CD4-positive, CD25-positive, alpha-beta regulatory T cell (primary cell): Measurements from ENCODE around the gene LMBRD1. TPM values are rescaled to one million over a fixed set of nuclear protein-coding genes. Genes with fewer than 3 reads are reported as not detected.
"Not testable (repeated sequence)": the region's sequence is repeated elsewhere in the genome, so short reads cannot be mapped to it uniquely, and the experiment has no call there.

Source experiments
- ATAC-seq, 2 donors: fragments of 150-1000 bp; cut with Tn5 transposase; one replicate each; pipeline ENCODE4 v1.10.0; 2021; ENCODE audit warnings: low read depth in 2 of 2, moderate number of reproducible peaks in 2 of 2, moderate library complexity in 1 of 2
- DNase-seq, 3 donors: peaks; one replicate each; pipeline versions ENCODE4 v3.0.0 to v3.0.0-alpha.2; 2012 to 2022; ENCODE audit warnings: mixed read lengths in 1 of 3
- H3K27ac ChIP-seq: one replicate; pipeline ENCODE4 v1.7.0; 2013; ENCODE audit warnings: mild to moderate bottlenecking, low read length; ENCODE audit not compliant: insufficient read depth, poor library complexity, severe bottlenecking
- H3K27me3 ChIP-seq: one replicate; pipeline ENCODE4 v1.7.0; 2013; ENCODE audit warnings: low read length; ENCODE audit not compliant: control insufficient read depth, insufficient read depth
- H3K36me3 ChIP-seq: one replicate; pipeline ENCODE4 v1.7.0; 2013; ENCODE audit warnings: mild to moderate bottlenecking, low read length, moderate library complexity; ENCODE audit not compliant: control insufficient read depth, insufficient read depth
- H3K4me1 ChIP-seq: 2 replicates; pipeline ENCODE4 v1.7.0; 2013; ENCODE audit warnings: mild to moderate bottlenecking, low read length; ENCODE audit not compliant: insufficient read depth, control insufficient read depth, poor library complexity, severe bottlenecking
- H3K4me3 ChIP-seq: one replicate; pipeline ENCODE4 v1.7.0; 2013; ENCODE audit warnings: low read depth, mild to moderate bottlenecking, low read length, moderate library complexity
- H3K9me3 ChIP-seq, 2 experiments: 1 replicate in 1 of 2; 2 replicates in 1 of 2; pipeline ENCODE4 v1.7.0; 2013; ENCODE audit warnings: low read length in 2 of 2, mild to moderate bottlenecking in 1 of 2, moderate library complexity in 1 of 2; ENCODE audit not compliant: control insufficient read depth in 2 of 2
- H3K27ac Mint-ChIP-seq, 3 donors: one replicate each; pipeline ENCODE4 v1.8.0; 2020 to 2022; ENCODE audit warnings: mild to moderate bottlenecking in 3 of 3, mixed read lengths in 3 of 3, moderate library complexity in 2 of 3
- H3K27me3 Mint-ChIP-seq: one replicate; pipeline ENCODE4 v1.8.0; 2022; ENCODE audit warnings: mild to moderate bottlenecking, mixed read lengths
- H3K36me3 Mint-ChIP-seq: one replicate; pipeline ENCODE4 v1.8.0; 2020; ENCODE audit warnings: mixed read lengths
- H3K4me1 Mint-ChIP-seq, 4 donors: one replicate each; pipeline ENCODE4 v1.8.0; 2020 to 2022; ENCODE audit warnings: mixed read lengths in 4 of 4, mild to moderate bottlenecking in 1 of 4
- H3K4me3 Mint-ChIP-seq, 4 donors: one replicate each; pipeline ENCODE4 v1.8.0; 2020 to 2022; ENCODE audit warnings: mild to moderate bottlenecking in 4 of 4, mixed read lengths in 4 of 4, moderate library complexity in 3 of 4
- H3K9me3 Mint-ChIP-seq, 7 donors: one replicate each; pipeline ENCODE4 v1.8.0; 2020 to 2022; ENCODE audit warnings: mixed read lengths in 7 of 7, mild to moderate bottlenecking in 3 of 7, moderate library complexity in 2 of 7
- polyA plus RNA-seq, 4 donors: library from polyadenylated mRNA; unstranded; fragments of 300-500 nt; fragmentation: Illumina TruSeq; gene quantifications; one replicate each; pipeline ENCODE4 v1.2.3, GENCODE V29; 2021
- total RNA-seq: library from RNA; stranded (reverse); gene quantifications from one replicate; pipeline ENCODE4 v1.2.3, GENCODE V29; 2022

The LMBRD1 gene
- total and polyA plus RNA-seq, 5 donors from 2014 or later, result 40.8 to 67.2 (median 58.6) TPM

DNA sequence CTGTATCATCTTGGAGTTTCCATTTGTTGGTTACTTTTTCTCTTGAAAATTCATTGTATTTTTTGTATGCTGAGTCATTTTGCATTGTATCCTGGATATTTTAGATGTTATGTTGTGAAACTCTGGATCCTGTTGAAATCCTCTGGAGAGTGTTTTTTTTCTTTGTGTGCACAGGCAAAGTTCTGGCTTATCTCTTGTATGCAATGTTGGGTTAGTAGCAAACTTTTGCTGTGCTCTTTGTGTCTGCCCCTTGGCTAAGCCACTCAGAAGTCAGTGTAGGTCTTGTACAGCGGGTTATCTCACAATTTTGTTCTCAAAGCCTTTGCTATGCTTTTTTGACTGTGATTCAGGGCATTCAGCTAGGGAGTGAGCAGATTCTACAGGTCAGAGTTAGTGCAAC lies 29.1 kb upstream of the LMBRD1 start:
- Mint-ChIP-seq H3K27me3 (peaks cover 6% of the 10 kb centered on the region), H3K27ac (no peak overlapping the region), H3K4me1 (no peaks in the 10 kb centered on the region), H3K9me3 (peaks cover 0 to 1% (median 0%) of the 10 kb centered on the region in 7 donors), H3K4me3 (no peak overlapping the region), H3K36me3 (no peaks in the 10 kb centered on the region)
- Histone ChIP-seq H3K27me3 (no peaks in the 10 kb centered on the region), H3K36me3 (no peaks in the 10 kb centered on the region), H3K27ac (no peak overlapping the region), H3K9me3 (no peaks in the 10 kb centered on the region), H3K4me3 (no peak overlapping the region), H3K4me1 (no peaks in the 10 kb centered on the region)
- no peak for ATAC-seq
- DNase-seq, result no peak

DNA sequence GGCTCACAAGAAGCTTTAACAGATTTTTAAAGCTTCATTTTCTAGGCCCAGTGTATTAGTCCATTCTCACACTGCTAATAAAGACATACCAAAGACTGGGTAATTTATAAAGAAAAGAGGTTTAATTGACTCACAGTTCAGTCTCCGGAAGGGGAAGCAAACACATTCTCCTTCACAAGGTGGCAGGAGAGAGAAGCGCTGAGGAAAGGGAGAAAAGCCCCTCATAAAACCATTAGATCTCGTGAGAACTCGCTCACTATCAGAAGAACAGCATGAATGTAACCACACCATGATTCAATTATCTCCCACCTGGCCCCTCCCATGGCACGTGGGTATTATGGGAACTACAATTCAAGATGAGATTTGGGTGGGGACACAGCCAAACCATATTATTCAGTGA lies 27.5 kb upstream of the LMBRD1 start:
- not testable (repeated sequence) for H3K27ac Mint-ChIP-seq, H3K4me3 Mint-ChIP-seq, H3K36me3 ChIP-seq, H3K9me3 Mint-ChIP-seq, ATAC-seq, DNase-seq, H3K4me1 ChIP-seq, H3K9me3 ChIP-seq, H3K36me3 Mint-ChIP-seq, H3K27ac ChIP-seq, H3K4me3 ChIP-seq, H3K4me1 Mint-ChIP-seq, H3K27me3 ChIP-seq, H3K27me3 Mint-ChIP-seq

DNA sequence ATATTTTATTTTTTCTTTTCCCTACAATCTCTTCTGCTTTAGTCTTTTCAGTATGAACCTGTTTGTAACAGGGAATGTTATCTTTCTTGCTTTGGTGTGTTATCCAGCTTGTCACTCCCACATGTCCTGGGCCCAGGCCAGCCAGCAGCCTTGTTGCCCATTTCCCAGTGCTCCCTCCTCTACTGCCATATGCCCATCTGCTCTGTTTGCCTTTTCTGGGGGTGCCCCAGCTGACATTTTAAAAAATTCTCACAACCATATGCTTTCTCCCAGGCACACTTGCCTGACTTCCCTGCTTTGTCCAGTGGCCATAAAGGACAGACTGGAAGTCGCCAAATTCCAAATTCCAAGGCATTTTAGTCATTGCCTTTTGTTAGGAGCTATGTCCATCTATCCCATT lies 23.6 kb upstream of the LMBRD1 start:
- Mint-ChIP-seq H3K9me3 (peaks cover 0 to 1% (median 0%) of the 10 kb centered on the region in 7 donors), H3K36me3 (no peaks in the 10 kb centered on the region), H3K4me1 (peaks cover 10 to 19% (median 16%) of the 10 kb centered on the region in 4 donors), H3K27me3 (no peaks in the 10 kb centered on the region), H3K4me3 (no peak overlapping the region), H3K27ac (no peak overlapping the region)
- no peak for DNase-seq
- no peaks in the 10 kb centered on the region for H3K36me3 ChIP-seq
- H3K9me3 ChIP-seq, result no peaks in the 10 kb centered on the region
- no peak overlapping the region for H3K27ac ChIP-seq
- peaks cover 9% of the 10 kb centered on the region for H3K4me1 ChIP-seq
- H3K4me3 ChIP-seq, result no peak overlapping the region
- ATAC-seq, result no peak
- no peaks in the 10 kb centered on the region for H3K27me3 ChIP-seq

DNA sequence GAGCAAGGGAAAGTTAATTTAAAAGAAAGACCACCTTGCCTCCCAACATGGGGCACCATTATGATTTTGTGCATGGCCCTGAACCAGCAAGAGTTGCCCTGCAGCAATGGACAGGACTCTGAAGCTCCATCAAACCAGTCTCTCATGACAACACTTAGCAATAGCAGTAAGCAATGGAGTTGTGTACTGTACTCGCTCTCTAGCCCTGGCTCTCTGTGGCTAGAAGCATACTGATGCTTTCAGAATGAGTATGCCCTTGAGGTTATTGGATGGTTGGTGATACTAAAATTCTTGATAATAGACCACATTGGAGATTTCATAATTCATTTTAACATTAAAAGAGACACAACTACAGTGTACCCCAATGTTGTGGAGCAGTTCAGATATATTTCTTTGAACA lies 23.2 kb upstream of the LMBRD1 start:
- H3K27me3 Mint-ChIP-seq, result no peaks in the 10 kb centered on the region
- H3K36me3 ChIP-seq, result no peaks in the 10 kb centered on the region
- DNase-seq (peak in 1 of 3 donors; percentile 18), ATAC-seq (no peak)
- no peaks in the 10 kb centered on the region for H3K27me3 ChIP-seq
- no peaks in the 10 kb centered on the region for H3K9me3 ChIP-seq
- H3K36me3 Mint-ChIP-seq, result no peaks in the 10 kb centered on the region
- H3K4me3 Mint-ChIP-seq, result no peak overlapping the region
- H3K4me1 ChIP-seq, result peaks cover 14% of the 10 kb centered on the region
- H3K9me3 Mint-ChIP-seq, result peaks cover 0 to 1% (median 0%) of the 10 kb centered on the region in 7 donors
- peaks cover 13 to 23% (median 21%) of the 10 kb centered on the region in 4 donors for H3K4me1 Mint-ChIP-seq
- H3K27ac ChIP-seq, result no peak overlapping the region
- H3K4me3 ChIP-seq, result no peak overlapping the region
- no peak overlapping the region for H3K27ac Mint-ChIP-seq

DNA sequence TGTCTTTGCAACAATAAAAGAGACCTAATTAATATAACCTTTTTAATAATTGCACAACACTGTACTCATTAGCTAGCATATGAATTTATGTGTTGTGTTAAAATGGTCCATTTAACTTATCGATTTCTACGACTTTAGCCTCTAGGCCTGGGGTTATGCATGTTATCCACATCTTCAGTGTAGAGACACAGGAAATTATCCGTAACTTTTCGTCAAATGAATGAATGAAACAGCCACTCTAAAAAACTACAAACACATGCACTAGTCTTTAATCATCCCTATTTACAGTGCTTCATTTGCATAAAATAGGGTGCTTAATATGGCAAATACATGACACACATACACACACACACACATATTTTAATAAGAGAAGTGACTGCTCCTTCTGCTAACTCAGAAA lies 22.3 kb upstream of the LMBRD1 start:
- no peaks in the 10 kb centered on the region for H3K27me3 ChIP-seq
- Mint-ChIP-seq H3K27ac (no peak overlapping the region), H3K4me1 (peaks cover 15 to 30% (median 26%) of the 10 kb centered on the region in 4 donors), H3K27me3 (no peaks in the 10 kb centered on the region), H3K9me3 (peaks cover 0 to 1% (median 0%) of the 10 kb centered on the region in 7 donors), H3K36me3 (no peaks in the 10 kb centered on the region), H3K4me3 (no peak overlapping the region)
- no peaks in the 10 kb centered on the region for H3K36me3 ChIP-seq
- ATAC-seq (no peak), DNase-seq (no peak)
- H3K4me1 ChIP-seq, result peaks cover 21% of the 10 kb centered on the region
- H3K4me3 ChIP-seq, result no peak overlapping the region
- no peak overlapping the region for H3K27ac ChIP-seq
- H3K9me3 ChIP-seq, result no peaks in the 10 kb centered on the region

DNA sequence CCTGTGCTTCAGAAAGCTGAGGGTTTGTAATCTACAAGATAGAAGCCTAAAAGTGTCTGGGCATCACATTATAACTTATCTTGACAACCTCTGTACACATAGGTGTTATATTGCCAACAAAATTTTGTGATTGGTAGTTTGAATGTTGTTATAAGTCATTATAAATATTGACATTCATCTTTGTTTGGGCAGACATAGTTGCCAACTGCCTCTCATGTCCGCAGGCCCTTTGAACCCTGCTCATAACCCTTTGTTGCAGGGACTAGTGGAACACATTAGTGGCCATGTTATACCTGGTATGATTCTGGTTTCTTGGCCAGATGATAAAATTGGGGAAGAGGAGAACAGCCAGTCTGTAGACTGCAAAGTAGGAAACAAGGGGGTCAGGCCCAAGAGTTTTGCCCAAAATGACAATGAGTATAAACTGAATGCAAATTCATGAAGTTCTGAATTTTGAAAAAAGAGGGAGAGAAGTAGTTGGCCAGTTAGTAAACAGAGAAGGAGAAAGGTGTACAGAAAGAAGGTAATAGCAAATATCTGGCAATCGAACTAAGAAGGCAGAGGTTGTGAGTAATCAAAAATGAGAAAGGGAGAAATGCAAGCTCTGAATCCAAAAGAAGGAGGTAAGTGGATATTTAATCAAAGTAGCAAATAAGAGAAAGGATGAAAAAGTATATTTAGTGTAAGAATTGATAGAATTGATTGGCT lies 21.6 kb upstream of the LMBRD1 start:
- H3K36me3 ChIP-seq, result no peaks in the 10 kb centered on the region
- no peaks in the 10 kb centered on the region for H3K27me3 ChIP-seq
- H3K9me3 Mint-ChIP-seq, result peaks cover 0 to 1% (median 0%) of the 10 kb centered on the region in 7 donors
- peak overlapping the region in 1 of 4 donors; percentile 22 for H3K4me3 Mint-ChIP-seq
- no peaks in the 10 kb centered on the region for H3K27me3 Mint-ChIP-seq
- DNase-seq (no peak), ATAC-seq (no peak)
- no peak overlapping the region for H3K27ac Mint-ChIP-seq
- no peaks in the 10 kb centered on the region for H3K36me3 Mint-ChIP-seq
- H3K9me3 ChIP-seq, result no peaks in the 10 kb centered on the region
- H3K4me1 Mint-ChIP-seq, result peaks cover 21 to 36% (median 33%) of the 10 kb centered on the region in 4 donors
- peaks cover 28% of the 10 kb centered on the region for H3K4me1 ChIP-seq
- no peak overlapping the region for H3K27ac ChIP-seq
- no peak overlapping the region for H3K4me3 ChIP-seq

DNA sequence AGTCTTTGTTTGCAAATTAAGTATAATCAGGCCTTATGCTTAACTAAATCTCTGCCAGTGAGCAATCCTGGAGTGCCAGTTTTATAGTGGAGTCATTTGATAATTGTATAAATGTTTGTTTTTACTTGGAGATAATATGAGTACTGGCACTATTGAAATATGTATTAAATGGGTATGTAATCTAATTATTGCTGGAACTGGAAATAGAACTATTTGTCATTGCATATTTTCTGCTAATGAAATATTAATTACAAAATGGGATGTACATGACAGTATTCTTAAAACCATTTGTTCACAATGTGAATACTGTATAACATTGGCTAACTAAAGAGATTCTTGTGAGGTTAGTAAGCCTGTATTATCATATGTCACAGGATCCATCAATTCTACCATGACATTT lies 20.5 kb upstream of the LMBRD1 start:
- ATAC-seq, result no peak
- H3K4me1 Mint-ChIP-seq, result peaks cover 30 to 47% (median 42%) of the 10 kb centered on the region in 4 donors
- no peak for DNase-seq
- Histone ChIP-seq H3K9me3 (no peaks in the 10 kb centered on the region), H3K27ac (no peak overlapping the region), H3K36me3 (no peaks in the 10 kb centered on the region), H3K4me3 (no peak overlapping the region), H3K27me3 (no peaks in the 10 kb centered on the region), H3K4me1 (peaks cover 38% of the 10 kb centered on the region)
- no peaks in the 10 kb centered on the region for H3K36me3 Mint-ChIP-seq
- H3K4me3 Mint-ChIP-seq, result no peak overlapping the region
- peaks cover 0 to 1% (median 0%) of the 10 kb centered on the region in 7 donors for H3K9me3 Mint-ChIP-seq
- H3K27me3 Mint-ChIP-seq, result no peaks in the 10 kb centered on the region
- H3K27ac Mint-ChIP-seq, result peak overlapping the region in 1 of 3 donors; percentile 34

DNA sequence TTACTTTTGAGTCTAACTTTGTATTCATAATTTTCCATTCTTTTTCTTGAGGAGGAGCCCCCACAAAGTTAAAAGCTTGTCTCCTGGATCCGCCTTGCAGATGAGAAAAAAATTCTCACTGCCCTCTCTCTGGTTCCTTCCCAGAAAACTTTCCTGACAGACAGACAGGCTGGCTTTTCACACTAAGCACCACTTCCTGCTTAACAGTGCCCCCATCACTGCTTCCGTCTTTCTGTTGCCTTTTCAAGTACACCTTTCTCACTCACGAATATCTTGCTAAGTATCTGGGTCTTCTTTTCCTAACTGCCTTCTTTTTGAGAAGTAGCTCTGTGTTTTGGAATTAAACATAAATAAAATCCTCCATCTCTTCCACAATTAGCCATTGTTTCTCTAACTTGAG lies 19.8 kb upstream of the LMBRD1 start:
- Mint-ChIP-seq H3K27me3 (no peaks in the 10 kb centered on the region), H3K27ac (peak overlapping the region; percentile 91 to 99 (median 93)), H3K4me1 (peaks cover 35 to 55% (median 47%) of the 10 kb centered on the region in 4 donors), H3K36me3 (no peaks in the 10 kb centered on the region), H3K4me3 (peak overlapping the region; percentile 69 to 89 (median 83)), H3K9me3 (peaks cover 0 to 1% (median 0%) of the 10 kb centered on the region in 7 donors)
- peak overlapping the region; percentile 78 for H3K27ac ChIP-seq
- H3K9me3 ChIP-seq, result no peaks in the 10 kb centered on the region
- peaks cover 41% of the 10 kb centered on the region for H3K4me1 ChIP-seq
- H3K4me3 ChIP-seq, result peak overlapping the region; percentile 83
- H3K27me3 ChIP-seq, result no peaks in the 10 kb centered on the region
- no peaks in the 10 kb centered on the region for H3K36me3 ChIP-seq
- ATAC-seq, result peak in 1 of 2 donors; percentile 46
- peak in 1 of 3 donors; percentile 70 for DNase-seq
